Stimulated activated CD4-positive, alpha-beta T cell treated with anti-CD3 and anti-CD28 coated beads, TNF-alpha, amount 100 ng/mL, for 24 hours (primary cell): ENCODE measurements around the gene NR6A1.

Source experiments
- DNase-seq, 3 experiments: peaks; one replicate each; pipeline ENCODE4 v3.0.0-alpha.2; 2020; ENCODE audit warnings: low read depth in 3 of 3

Gene NR6A1

GRCh38 chr9:124688238-124688904 is 82.7 kb downstream of the NR6A1 start:
- DNase-seq: no peak

GRCh38 chr9:124686918-124687317 is 84.2 kb downstream of the NR6A1 start:
- no peak for DNase-seq

- no peak for DNase-seq
Observed at GRCh38 chr9:124685217-124685616, 85.9 kb downstream of the NR6A1 start.

GRCh38 chr9:124684169-124684568 is 86.9 kb downstream of the NR6A1 start:
- no peak for DNase-seq

- DNase-seq: no peak
Observed at GRCh38 chr9:124683043-124683442, 88.1 kb downstream of the NR6A1 start.

- no peak for DNase-seq
Observed at GRCh38 chr9:124680714-124681390, 90.3 kb downstream of the NR6A1 start.

- DNase-seq: no peak
Observed at GRCh38 chr9:124680049-124680448, 91.1 kb downstream of the NR6A1 start.

- DNase-seq: no peak
Observed at GRCh38 chr9:124676159-124676551, 95.0 kb downstream of the NR6A1 start.

GRCh38 chr9:124675261-124676158 is 95.6 kb downstream of the NR6A1 start:
- no peak for DNase-seq

GRCh38 chr9:124674651-124675050 is 96.5 kb downstream of the NR6A1 start:
- no peak for DNase-seq

- DNase-seq: no peak
Observed at GRCh38 chr9:124673063-124673462, 98.0 kb downstream of the NR6A1 start.

GRCh38 chr9:124671861-124672260 is 99.2 kb downstream of the NR6A1 start:
- DNase-seq: no peak

- no peak for DNase-seq
Observed at GRCh38 chr9:124666642-124667041, 104.5 kb downstream of the NR6A1 start.

- no peak for DNase-seq
Observed at GRCh38 chr9:124665391-124666058, 105.6 kb downstream of the NR6A1 start.

- no peak for DNase-seq
Observed at GRCh38 chr9:124664143-124664542, 107.0 kb downstream of the NR6A1 start.

GRCh38 chr9:124663046-124663961 is 107.8 kb downstream of the NR6A1 start:
- no peak for DNase-seq

- no peak for DNase-seq
Observed at GRCh38 chr9:124662561-124662960, 108.5 kb downstream of the NR6A1 start.

GRCh38 chr9:124661271-124661670 is 109.8 kb downstream of the NR6A1 start:
- DNase-seq: no peak

- no peak for DNase-seq
Observed at GRCh38 chr9:124660341-124660801, 110.7 kb downstream of the NR6A1 start.

GRCh38 chr9:124659099-124659659 is 111.9 kb downstream of the NR6A1 start:
- DNase-seq: peak; percentile 12 to 26 (median 19)
